RPMI8226 (cell line): Measurements from ENCODE around the gene CNPY1.
"Not testable (repeated sequence)": the region's sequence is repeated elsewhere in the genome, so short reads cannot be mapped to it uniquely, and the experiment has no call there.

Experiments
- DNase-seq: peaks from one replicate; pipeline ENCODE4 v3.0.0-alpha.2; 2015

Gene CNPY1

GRCh38 chr7:155530601-155531000 is 15.8 kb downstream of the CNPY1 start:
- DNase-seq = no peak

GRCh38 chr7:155529845-155530244 is 16.5 kb downstream of the CNPY1 start:
- DNase-seq = no peak

GRCh38 chr7:155529346-155529745 is 17.0 kb downstream of the CNPY1 start:
- DNase-seq = no peak

GRCh38 chr7:155527664-155528063 is 18.7 kb downstream of the CNPY1 start:
- no peak for DNase-seq

- no peak for DNase-seq
Observed at GRCh38 chr7:155526225-155526624, 20.1 kb downstream of the CNPY1 start.

GRCh38 chr7:155524018-155524556 is 22.3 kb downstream of the CNPY1 start:
- DNase-seq = peak; percentile 27

- DNase-seq = no peak
Observed at GRCh38 chr7:155523168-155523675, 23.1 kb downstream of the CNPY1 start.

- peak; percentile 60 for DNase-seq
Observed at GRCh38 chr7:155521743-155522398, 24.5 kb downstream of the CNPY1 start.

GRCh38 chr7:155521007-155521742 is 25.2 kb downstream of the CNPY1 start:
- no peak for DNase-seq

GRCh38 chr7:155520114-155520513 is 26.2 kb downstream of the CNPY1 start:
- DNase-seq = no peak

GRCh38 chr7:155519358-155519757 is 27.0 kb downstream of the CNPY1 start:
- DNase-seq = not testable (repeated sequence)

- no peak for DNase-seq
Observed at GRCh38 chr7:155518633-155519032, 27.7 kb downstream of the CNPY1 start.

GRCh38 chr7:155517969-155518368 is 28.4 kb downstream of the CNPY1 start:
- no peak for DNase-seq

GRCh38 chr7:155517452-155517851 is 28.9 kb downstream of the CNPY1 start:
- DNase-seq = no peak

- DNase-seq = no peak
Observed at GRCh38 chr7:155516466-155516865, 29.9 kb downstream of the CNPY1 start.

GRCh38 chr7:155515318-155515717 is 31.0 kb downstream of the CNPY1 start:
- DNase-seq = no peak

- no peak for DNase-seq
Observed at GRCh38 chr7:155514296-155514695, 32.1 kb downstream of the CNPY1 start.

- DNase-seq = no peak
Observed at GRCh38 chr7:155513543-155514285, 32.6 kb downstream of the CNPY1 start.

GRCh38 chr7:155512246-155512887 is 34.0 kb downstream of the CNPY1 start:
- DNase-seq = no peak

GRCh38 chr7:155511702-155511996 is 34.7 kb downstream of the CNPY1 start:
- DNase-seq = no peak

- DNase-seq = no peak
Observed at GRCh38 chr7:155510975-155511701, 35.2 kb downstream of the CNPY1 start.
